GM21526 (cell line): ENCODE measurements around the gene NUDT8.
"Not testable (repeated sequence)": the region's sequence is repeated elsewhere in the genome, so short reads cannot be mapped to it uniquely, and the experiment has no call there.

ENCODE experiments used
- ATAC-seq: cut with Tn5 transposase; IDR thresholded peaks from one replicate; pipeline ENCODE4 v1.9.1; 2021; ENCODE audit warnings: moderate library complexity; ENCODE audit not compliant: unreplicated experiment, low FRiP score

NUDT8 gene

GRCh38 chr11:67662142-67662834 is 32.6 kb upstream of the NUDT8 start:
- ATAC-seq = no peak

GRCh38 chr11:67660752-67661151 is 31.0 kb upstream of the NUDT8 start:
- not testable (repeated sequence) for ATAC-seq

- not testable (repeated sequence) for ATAC-seq
These were observed 30.0 kb upstream of the NUDT8 start for GRCh38 chr11:67659651-67660165.

- ATAC-seq = no peak
These were observed 27.6 kb upstream of the NUDT8 start for GRCh38 chr11:67657300-67657699.

GRCh38 chr11:67656278-67656922 is 26.7 kb upstream of the NUDT8 start:
- no peak for ATAC-seq

GRCh38 chr11:67654225-67654624 is 24.5 kb upstream of the NUDT8 start:
- ATAC-seq = no peak

GRCh38 chr11:67652965-67653845 is 23.5 kb upstream of the NUDT8 start:
- no peak for ATAC-seq

GRCh38 chr11:67651976-67652781 is 22.4 kb upstream of the NUDT8 start:
- ATAC-seq = no peak

- ATAC-seq = no peak
These were observed 20.1 kb upstream of the NUDT8 start for GRCh38 chr11:67649634-67650510.

- no peak for ATAC-seq
These were observed 19.3 kb upstream of the NUDT8 start for GRCh38 chr11:67648796-67649613.

GRCh38 chr11:67648140-67648795 is 18.5 kb upstream of the NUDT8 start:
- no peak for ATAC-seq

GRCh38 chr11:67647471-67647870 is 17.7 kb upstream of the NUDT8 start:
- ATAC-seq = no peak

- ATAC-seq = no peak
These were observed 17.0 kb upstream of the NUDT8 start for GRCh38 chr11:67646535-67647336.

GRCh38 chr11:67645521-67646461 is 16.1 kb upstream of the NUDT8 start:
- ATAC-seq = no peak

- ATAC-seq = no peak
These were observed 15.0 kb upstream of the NUDT8 start for GRCh38 chr11:67644472-67645418.
